Posterior vena cava (tissue), 2 donors: ENCODE data around the gene CRYBB1. TPM values are rescaled to one million over a fixed set of nuclear protein-coding genes. Genes with fewer than 3 reads are reported as not detected.
A peak's percentile ranks its signal among the peaks of the same experiment; 100 is the strongest.

Experiments
- DNase-seq: peaks from one replicate; pipeline ENCODE4 v3.0.0-alpha.2; 2020; ENCODE audit warnings: low spot score
- intact Hi-C, 2 donors: fragments of 100-400 bp; cut with DNase I; formaldehyde crosslinking; loops; one replicate each; pipeline versions ENCODE4 v1.14.1 to v1.14.2; 2022 to 2023
- total RNA-seq, 2 donors: library from RNA; stranded (reverse); fragmentation: NEBNext Ultra II Directional; extraction: Animal tissue kit (Norgen Biotek cat#: 25700); gene quantifications; one replicate each; pipeline ENCODE4 v1.2.1, GENCODE V29; 2021
- donor health status: DM: yes; HTN: yes; CAD: no.
- donor health status: DM: yes; HTN: yes; CAD: no.

CRYBB1 gene
- total RNA-seq, 2 donors from 2014 or later, result 1.7 to 2.5 TPM

- intact Hi-C loops, result no loop called here
Observed at GRCh38 chr22:26610996-26611395, 6.8 kb downstream of the CRYBB1 start.

GRCh38 chr22:26610072-26610958 is 7.5 kb downstream of the CRYBB1 start:
- no peak for DNase-seq
- intact Hi-C loops, result no loop called here

More at GRCh38 chr22:26610996-26611395, 6.8 kb downstream of the CRYBB1 start:
- no peak for DNase-seq

GRCh38 chr22:26609287-26609686 is 8.5 kb downstream of the CRYBB1 start:
- DNase-seq, result no peak
- intact Hi-C loops, result no loop called here

GRCh38 chr22:26608129-26608528 is 9.7 kb downstream of the CRYBB1 start:
- DNase-seq, result no peak
- intact Hi-C loops, result no loop called here

GRCh38 chr22:26606611-26607010 is 11.2 kb downstream of the CRYBB1 start:
- DNase-seq, result no peak
- intact Hi-C loops, result no loop called here

- DNase-seq, result no peak
- intact Hi-C loops, result no loop called here
Observed at GRCh38 chr22:26604368-26604767, 13.5 kb downstream of the CRYBB1 start.

- intact Hi-C loops, result no loop called here
Observed at GRCh38 chr22:26602127-26602526, 15.7 kb downstream of the CRYBB1 start.

GRCh38 chr22:26601726-26602125 is 16.1 kb downstream of the CRYBB1 start:
- DNase-seq, result no peak
- intact Hi-C loops, result no loop called here

More at GRCh38 chr22:26602127-26602526, 15.7 kb downstream of the CRYBB1 start:
- DNase-seq, result no peak

GRCh38 chr22:26599505-26599904 is 18.3 kb downstream of the CRYBB1 start:
- intact Hi-C loops, result no loop called here
- peak; percentile 41 for DNase-seq

GRCh38 chr22:26597480-26597879 is 20.3 kb downstream of the CRYBB1 start:
- no peak for DNase-seq
- intact Hi-C loops, result no loop called here

GRCh38 chr22:26597026-26597425 is 20.8 kb downstream of the CRYBB1 start:
- intact Hi-C loops, result no loop called here
- DNase-seq, result peak; percentile 58

GRCh38 chr22:26593763-26594162 is 24.1 kb downstream of the CRYBB1 start:
- intact Hi-C loops, result no loop called here
- DNase-seq, result no peak

- peak; percentile 76 for DNase-seq
- intact Hi-C loops, result no loop called here
Observed at GRCh38 chr22:26592421-26592891, 25.4 kb downstream of the CRYBB1 start.

GRCh38 chr22:26589845-26590736 is 27.7 kb downstream of the CRYBB1 start, which contains the start of gene TPST2:
TSS of gene TPST2 (minus strand) at chr22:26590132. CDS start at chr22:26541630, 48,502 bp downstream.
- intact Hi-C loops, result loop anchor here in 1 of 2 donors (10.0 kb wide), 1 partner anchor 75 kb away; the partner anchor contains the start of gene TFIP11
- peak; percentile 94 for DNase-seq

- intact Hi-C loops, result loop anchor here in 1 of 2 donors (10.0 kb wide), 1 partner anchor 75 kb away; the partner anchor contains the start of gene TFIP11
- DNase-seq, result peak; percentile 83
Observed at GRCh38 chr22:26589367-26589844, 28.4 kb downstream of the CRYBB1 start.

- intact Hi-C loops, result loop anchor here in 1 of 2 donors (10.0 kb wide), 1 partner anchor 74 kb away; the partner anchor contains the start of gene TFIP11
- peak; percentile 26 for DNase-seq
Observed at GRCh38 chr22:26588729-26589366, 29.0 kb downstream of the CRYBB1 start.

- intact Hi-C loops, result loop anchor here in 1 of 2 donors (10.0 kb wide), 1 partner anchor 73 kb away; the partner anchor contains the start of gene TFIP11
- DNase-seq, result no peak
Observed at GRCh38 chr22:26587991-26588613, 29.7 kb downstream of the CRYBB1 start.
